SK-N-SH (cell line): ENCODE measurements around the gene FAAP24. TPM values are rescaled to one million over a fixed set of nuclear protein-coding genes. Genes with fewer than 3 reads are reported as not detected.

Experiments
- CTCF ChIA-PET: fragments of 300-600, 350-600 bp; formaldehyde crosslinking; extraction: SDS; loops from one replicate; lab custom pipeline; 2021; lab: Yijun Ruan, JAX
- POLR2A ChIA-PET: fragments of 350-600 bp; sonication (Branson Sonifier 250); formaldehyde crosslinking; extraction: SDS; loops from one replicate; lab custom pipeline; 2020; ENCODE audit warnings: antibody characterized with exemption, inconsistent platforms; lab: Yijun Ruan, JAX
- DNase-seq: peaks from one replicate; pipeline ENCODE4 v3.0.0; 2012
- H2AFZ ChIP-seq: fragments of 200-600 bp; sonication (generic); 2 replicates; pipeline ENCODE4 v1.8.1; 2016; ENCODE audit warnings: antibody characterized with exemption, mild to moderate bottlenecking, low read depth
- H3F3A ChIP-seq: fragments of 200-600 bp; sonication (generic); replicated peaks from 2 replicates; pipeline ENCODE3; 2016; ENCODE audit warnings: antibody characterized with exemption, mild to moderate bottlenecking; ENCODE audit not compliant: insufficient read depth
- H3K27ac ChIP-seq, 2 experiments: fragments of 200-500 bp in 1 of 2; fragments of 200-600 bp in 1 of 2; sonication (Bioruptor generic) in 1 of 2; sonication (generic), shearing (Covaris generic) in 1 of 2; 2 replicates each; pipeline versions ENCODE4 v1.5.1 to v1.6.1; 2014 to 2016; ENCODE audit warnings: low read depth in 2 of 2, inconsistent platforms in 1 of 2, low read length in 1 of 2, mild to moderate bottlenecking in 1 of 2, mixed read lengths in 1 of 2
- H3K27me3 ChIP-seq: fragments of 200-600 bp; sonication (generic), shearing (Covaris generic); 2 replicates; pipeline ENCODE4 v1.6.1; 2016; ENCODE audit warnings: mixed run types; ENCODE audit not compliant: insufficient read depth
- H3K36me3 ChIP-seq, 2 experiments: fragments of 200-500 bp in 1 of 2; fragments of 200-600 bp in 1 of 2; sonication (Bioruptor generic) in 1 of 2; sonication (generic) in 1 of 2; replicated peaks in 1 of 2; 2 replicates each; pipeline versions ENCODE3 to v1.5.1; 2014 to 2016; ENCODE audit warnings: low read length in 1 of 2, mild to moderate bottlenecking in 1 of 2; ENCODE audit not compliant: insufficient read depth in 2 of 2, control insufficient read depth in 1 of 2
- H3K4me1 ChIP-seq, 2 experiments: fragments of 200-500 bp in 1 of 2; fragments of 200-600 bp in 1 of 2; sonication (Bioruptor generic) in 1 of 2; sonication (generic), shearing (Covaris generic) in 1 of 2; 2 replicates each; pipeline versions ENCODE4 v1.5.1 to v1.6.1; 2014 to 2016; ENCODE audit warnings: low read depth in 1 of 2, low read length in 1 of 2, mixed run types in 1 of 2; ENCODE audit not compliant: insufficient read depth in 2 of 2, control insufficient read depth in 1 of 2
- H3K4me2 ChIP-seq: fragments of 200-600 bp; sonication (generic), shearing (Covaris generic); 2 replicates; pipeline ENCODE4 v1.6.1; 2017; ENCODE audit warnings: mixed run types
- H3K4me3 ChIP-seq, 2 experiments: fragments of 200-500 bp in 1 of 2; fragments of 200-600 bp in 1 of 2; sonication (Bioruptor generic) in 1 of 2; sonication (generic), shearing (Covaris generic) in 1 of 2; 2 replicates each; pipeline versions ENCODE4 v1.5.1 to v1.8.1; 2014 to 2016; ENCODE audit warnings: low read depth in 2 of 2, inconsistent platforms in 1 of 2, low read length in 1 of 2, mild to moderate bottlenecking in 1 of 2, mixed read lengths in 1 of 2, moderate library complexity in 1 of 2
- H3K79me2 ChIP-seq: fragments of 200-600 bp; sonication (generic); 2 replicates; pipeline ENCODE4 v1.8.1; 2017; ENCODE audit warnings: mild to moderate bottlenecking; ENCODE audit not compliant: insufficient read depth
- H3K9ac ChIP-seq: fragments of 200-600 bp; sonication (generic); 2 replicates; pipeline ENCODE4 v1.6.1; 2017; ENCODE audit warnings: mixed run types
- H3K9me2 ChIP-seq: fragments of 200-600 bp; sonication (generic); 2 replicates; pipeline ENCODE4 v1.6.1; 2017; ENCODE audit warnings: mixed run types
- H3K9me3 ChIP-seq: fragments of 200-600 bp; sonication (generic); 2 replicates; pipeline ENCODE4 v1.6.1; 2017; ENCODE audit warnings: mixed run types, mild to moderate bottlenecking, moderate library complexity
- H4K20me1 ChIP-seq: fragments of 200-600 bp; sonication (generic); 2 replicates; pipeline ENCODE4 v1.6.1; 2017; ENCODE audit warnings: mild to moderate bottlenecking, mixed run types; ENCODE audit not compliant: insufficient read depth
- ELF1 ChIP-seq: IDR thresholded peaks from 2 replicates; pipeline ENCODE4 v1.4.0; 2012
- FOXJ3 ChIP-seq: sonication (generic); formaldehyde crosslinking; IDR thresholded peaks from 2 replicates; pipeline ENCODE4 v1.5.1; 2020; ENCODE audit warnings: mild to moderate bottlenecking, missing genetic modification reagents
- GABPA ChIP-seq: IDR thresholded peaks from 2 replicates; pipeline ENCODE4 v1.4.0; 2012; ENCODE audit warnings: low read depth, mild to moderate bottlenecking
- GATA2 ChIP-seq: sonication (generic); formaldehyde crosslinking; IDR thresholded peaks from 2 replicates; pipeline ENCODE4 v1.5.0; 2020; ENCODE audit warnings: mild to moderate bottlenecking, missing genetic modification reagents
- JUND ChIP-seq: IDR thresholded peaks from 2 replicates; pipeline ENCODE4 v1.4.0; 2012
- MEF2A ChIP-seq: IDR thresholded peaks from 2 replicates; pipeline ENCODE4 v1.4.0; 2012; ENCODE audit warnings: low read depth, borderline replicate concordance
- MXI1 ChIP-seq: IDR thresholded peaks from 2 replicates; pipeline ENCODE4 v1.6.1; 2012; ENCODE audit warnings: mild to moderate bottlenecking, low read depth, low read length, improper control_type of control experiment
- RCOR1 ChIP-seq: fragments of 150-350 bp; IDR thresholded peaks from 2 replicates; pipeline ENCODE4 v1.6.1; 2017; ENCODE audit warnings: antibody characterized with exemption, low read length
- RFX5 ChIP-seq: IDR thresholded peaks from 2 replicates; pipeline ENCODE4 v1.6.1; 2012; ENCODE audit warnings: mild to moderate bottlenecking, improper control_type of control experiment, low read length
- RXRA ChIP-seq: IDR thresholded peaks from 2 replicates; pipeline ENCODE4 v1.4.0; 2012; ENCODE audit warnings: low read depth, mild to moderate bottlenecking, borderline replicate concordance
- SMC3 ChIP-seq: IDR thresholded peaks from 2 replicates; pipeline ENCODE4 v1.6.1; 2012; ENCODE audit warnings: low read depth, low read length, improper control_type of control experiment
- TCF12 ChIP-seq: IDR thresholded peaks from 2 replicates; pipeline ENCODE4 v1.4.0; 2012
- TEAD4 ChIP-seq: IDR thresholded peaks from 2 replicates; pipeline ENCODE4 v1.4.0; 2012; ENCODE audit warnings: mild to moderate bottlenecking, borderline replicate concordance; ENCODE audit not compliant: insufficient read depth
- WGBS: methylation state at CpG from one replicate; pipeline ENCODE4 v1.1.6; 2017; ENCODE audit warnings: low lambda C conversion rate; 5-methylcytosine and 5-hydroxymethylcytosine counted together
- polyA plus RNA-seq, 3 experiments: library from polyadenylated mRNA; depleted of rRNA; stranded (reverse); fragments of >200 nt; gene quantifications; 2 replicates each; pipeline ENCODE4 v1.2.3, GENCODE V29; 2012
- TF ChIP-seq, protein P1 (sequence below): fragments of 200-600 bp; sonication (generic); IDR thresholded peaks from 2 replicates; pipeline ENCODE4 v1.6.1; 2017; ENCODE audit warnings: antibody characterized with exemption, mild to moderate bottlenecking, moderate library complexity
- TF ChIP-seq, protein P2 (sequence below): IDR thresholded peaks from 2 replicates; pipeline ENCODE4; 2012
- TF ChIP-seq, protein P3 (sequence below): IDR thresholded peaks from 2 replicates; pipeline ENCODE4 v1.6.1; 2012; ENCODE audit warnings: mild to moderate bottlenecking, low read depth, low read length, moderate library complexity
- TF ChIP-seq, protein P4 (sequence below): IDR thresholded peaks from 2 replicates; pipeline ENCODE4 v1.4.0; 2012; ENCODE audit warnings: low read depth
- TF ChIP-seq, protein P5 (sequence below): fragments of 150-350 bp; IDR thresholded peaks from 2 replicates; pipeline ENCODE4 v1.6.1; 2017; ENCODE audit warnings: antibody characterized with exemption, low read length, low read depth, borderline replicate concordance
- TF ChIP-seq, protein P6 (sequence below): IDR thresholded peaks from 2 replicates; pipeline ENCODE4 v1.4.0; 2012; ENCODE audit warnings: low read depth, borderline replicate concordance
- TF ChIP-seq, protein P7 (sequence below): IDR thresholded peaks from 2 replicates; pipeline ENCODE4 v1.4.0; 2012; ENCODE audit warnings: low read depth, borderline replicate concordance

FAAP24 gene
- polyA plus RNA-seq, 1 of the 3 experiments (the other 2 are of a cell fraction): 3.3 TPM

DNA sequence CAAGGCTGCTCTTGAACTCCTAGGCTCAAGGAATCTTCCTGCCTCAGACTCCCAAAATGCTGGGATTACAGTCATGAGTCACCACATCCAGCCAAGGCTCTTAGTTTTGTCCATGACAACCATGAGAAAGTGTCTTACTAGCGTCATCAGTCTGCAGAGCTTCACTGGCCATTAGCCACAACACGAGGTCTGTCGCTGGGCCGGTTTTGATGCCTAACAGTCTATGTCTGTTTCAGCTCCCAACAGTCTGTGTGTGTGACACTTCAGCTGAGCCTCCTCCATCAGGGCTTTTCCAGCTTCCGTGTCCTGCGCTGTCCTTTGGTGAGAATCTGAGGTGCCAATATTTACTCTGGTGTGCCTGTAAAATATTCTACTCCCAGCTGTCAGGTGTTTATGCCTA is 47.8 kb upstream of the FAAP24 start:
- H3K27ac ChIP-seq: no peak overlapping the region
- no peak overlapping the region for H3K9ac ChIP-seq
- no peaks in the 10 kb centered on the region for H3K9me2 ChIP-seq
- POLR2A ChIA-PET: no interaction called here
- H3K4me2 ChIP-seq: no peak overlapping the region
- no peaks in the 10 kb centered on the region for H3K4me1 ChIP-seq
- CTCF ChIA-PET: interaction anchor here (1.2 to 1.6 kb wide), 2 partner anchors 9 to 13 kb away, joined by 3 to 4 read pairs; no protein-coding TSS in a partner anchor
- H3K9me3 ChIP-seq: no peaks in the 10 kb centered on the region
- no peak for DNase-seq
- no peaks in the 10 kb centered on the region for H4K20me1 ChIP-seq
- H3K79me2 ChIP-seq: no peaks in the 10 kb centered on the region
- H3K27me3 ChIP-seq: no peaks in the 10 kb centered on the region
- TF ChIP-seq, protein P1, sequence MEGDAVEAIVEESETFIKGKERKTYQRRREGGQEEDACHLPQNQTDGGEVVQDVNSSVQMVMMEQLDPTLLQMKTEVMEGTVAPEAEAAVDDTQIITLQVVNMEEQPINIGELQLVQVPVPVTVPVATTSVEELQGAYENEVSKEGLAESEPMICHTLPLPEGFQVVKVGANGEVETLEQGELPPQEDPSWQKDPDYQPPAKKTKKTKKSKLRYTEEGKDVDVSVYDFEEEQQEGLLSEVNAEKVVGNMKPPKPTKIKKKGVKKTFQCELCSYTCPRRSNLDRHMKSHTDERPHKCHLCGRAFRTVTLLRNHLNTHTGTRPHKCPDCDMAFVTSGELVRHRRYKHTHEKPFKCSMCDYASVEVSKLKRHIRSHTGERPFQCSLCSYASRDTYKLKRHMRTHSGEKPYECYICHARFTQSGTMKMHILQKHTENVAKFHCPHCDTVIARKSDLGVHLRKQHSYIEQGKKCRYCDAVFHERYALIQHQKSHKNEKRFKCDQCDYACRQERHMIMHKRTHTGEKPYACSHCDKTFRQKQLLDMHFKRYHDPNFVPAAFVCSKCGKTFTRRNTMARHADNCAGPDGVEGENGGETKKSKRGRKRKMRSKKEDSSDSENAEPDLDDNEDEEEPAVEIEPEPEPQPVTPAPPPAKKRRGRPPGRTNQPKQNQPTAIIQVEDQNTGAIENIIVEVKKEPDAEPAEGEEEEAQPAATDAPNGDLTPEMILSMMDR: no peak
- TF ChIP-seq GABPA (no peak), RFX5 (no peak), ELF1 (no peak), FOXJ3 (no peak), MEF2A (no peak), TCF12 (no peak), RXRA (no peak), JUND (no peak), SMC3 (no peak), GATA2 (CRISPR knock-in tag) (no peak), TEAD4 (no peak), MXI1 (no peak), RCOR1 (no peak)
- TF ChIP-seq, protein P2, sequence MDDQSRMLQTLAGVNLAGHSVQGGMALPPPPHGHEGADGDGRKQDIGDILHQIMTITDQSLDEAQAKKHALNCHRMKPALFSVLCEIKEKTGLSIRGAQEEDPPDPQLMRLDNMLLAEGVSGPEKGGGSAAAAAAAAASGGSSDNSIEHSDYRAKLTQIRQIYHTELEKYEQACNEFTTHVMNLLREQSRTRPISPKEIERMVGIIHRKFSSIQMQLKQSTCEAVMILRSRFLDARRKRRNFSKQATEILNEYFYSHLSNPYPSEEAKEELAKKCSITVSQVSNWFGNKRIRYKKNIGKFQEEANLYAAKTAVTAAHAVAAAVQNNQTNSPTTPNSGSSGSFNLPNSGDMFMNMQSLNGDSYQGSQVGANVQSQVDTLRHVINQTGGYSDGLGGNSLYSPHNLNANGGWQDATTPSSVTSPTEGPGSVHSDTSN: no peak
- TF ChIP-seq, protein P3, sequence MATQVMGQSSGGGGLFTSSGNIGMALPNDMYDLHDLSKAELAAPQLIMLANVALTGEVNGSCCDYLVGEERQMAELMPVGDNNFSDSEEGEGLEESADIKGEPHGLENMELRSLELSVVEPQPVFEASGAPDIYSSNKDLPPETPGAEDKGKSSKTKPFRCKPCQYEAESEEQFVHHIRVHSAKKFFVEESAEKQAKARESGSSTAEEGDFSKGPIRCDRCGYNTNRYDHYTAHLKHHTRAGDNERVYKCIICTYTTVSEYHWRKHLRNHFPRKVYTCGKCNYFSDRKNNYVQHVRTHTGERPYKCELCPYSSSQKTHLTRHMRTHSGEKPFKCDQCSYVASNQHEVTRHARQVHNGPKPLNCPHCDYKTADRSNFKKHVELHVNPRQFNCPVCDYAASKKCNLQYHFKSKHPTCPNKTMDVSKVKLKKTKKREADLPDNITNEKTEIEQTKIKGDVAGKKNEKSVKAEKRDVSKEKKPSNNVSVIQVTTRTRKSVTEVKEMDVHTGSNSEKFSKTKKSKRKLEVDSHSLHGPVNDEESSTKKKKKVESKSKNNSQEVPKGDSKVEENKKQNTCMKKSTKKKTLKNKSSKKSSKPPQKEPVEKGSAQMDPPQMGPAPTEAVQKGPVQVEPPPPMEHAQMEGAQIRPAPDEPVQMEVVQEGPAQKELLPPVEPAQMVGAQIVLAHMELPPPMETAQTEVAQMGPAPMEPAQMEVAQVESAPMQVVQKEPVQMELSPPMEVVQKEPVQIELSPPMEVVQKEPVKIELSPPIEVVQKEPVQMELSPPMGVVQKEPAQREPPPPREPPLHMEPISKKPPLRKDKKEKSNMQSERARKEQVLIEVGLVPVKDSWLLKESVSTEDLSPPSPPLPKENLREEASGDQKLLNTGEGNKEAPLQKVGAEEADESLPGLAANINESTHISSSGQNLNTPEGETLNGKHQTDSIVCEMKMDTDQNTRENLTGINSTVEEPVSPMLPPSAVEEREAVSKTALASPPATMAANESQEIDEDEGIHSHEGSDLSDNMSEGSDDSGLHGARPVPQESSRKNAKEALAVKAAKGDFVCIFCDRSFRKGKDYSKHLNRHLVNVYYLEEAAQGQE: no peak
- TF ChIP-seq, protein P4, sequence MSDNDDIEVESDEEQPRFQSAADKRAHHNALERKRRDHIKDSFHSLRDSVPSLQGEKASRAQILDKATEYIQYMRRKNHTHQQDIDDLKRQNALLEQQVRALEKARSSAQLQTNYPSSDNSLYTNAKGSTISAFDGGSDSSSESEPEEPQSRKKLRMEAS: no peak
- TF ChIP-seq, protein P5, sequence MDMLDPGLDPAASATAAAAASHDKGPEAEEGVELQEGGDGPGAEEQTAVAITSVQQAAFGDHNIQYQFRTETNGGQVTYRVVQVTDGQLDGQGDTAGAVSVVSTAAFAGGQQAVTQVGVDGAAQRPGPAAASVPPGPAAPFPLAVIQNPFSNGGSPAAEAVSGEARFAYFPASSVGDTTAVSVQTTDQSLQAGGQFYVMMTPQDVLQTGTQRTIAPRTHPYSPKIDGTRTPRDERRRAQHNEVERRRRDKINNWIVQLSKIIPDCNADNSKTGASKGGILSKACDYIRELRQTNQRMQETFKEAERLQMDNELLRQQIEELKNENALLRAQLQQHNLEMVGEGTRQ: no peak
- TF ChIP-seq, protein P6, sequence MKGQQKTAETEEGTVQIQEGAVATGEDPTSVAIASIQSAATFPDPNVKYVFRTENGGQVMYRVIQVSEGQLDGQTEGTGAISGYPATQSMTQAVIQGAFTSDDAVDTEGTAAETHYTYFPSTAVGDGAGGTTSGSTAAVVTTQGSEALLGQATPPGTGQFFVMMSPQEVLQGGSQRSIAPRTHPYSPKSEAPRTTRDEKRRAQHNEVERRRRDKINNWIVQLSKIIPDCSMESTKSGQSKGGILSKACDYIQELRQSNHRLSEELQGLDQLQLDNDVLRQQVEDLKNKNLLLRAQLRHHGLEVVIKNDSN: no peak
- TF ChIP-seq, protein P7, sequence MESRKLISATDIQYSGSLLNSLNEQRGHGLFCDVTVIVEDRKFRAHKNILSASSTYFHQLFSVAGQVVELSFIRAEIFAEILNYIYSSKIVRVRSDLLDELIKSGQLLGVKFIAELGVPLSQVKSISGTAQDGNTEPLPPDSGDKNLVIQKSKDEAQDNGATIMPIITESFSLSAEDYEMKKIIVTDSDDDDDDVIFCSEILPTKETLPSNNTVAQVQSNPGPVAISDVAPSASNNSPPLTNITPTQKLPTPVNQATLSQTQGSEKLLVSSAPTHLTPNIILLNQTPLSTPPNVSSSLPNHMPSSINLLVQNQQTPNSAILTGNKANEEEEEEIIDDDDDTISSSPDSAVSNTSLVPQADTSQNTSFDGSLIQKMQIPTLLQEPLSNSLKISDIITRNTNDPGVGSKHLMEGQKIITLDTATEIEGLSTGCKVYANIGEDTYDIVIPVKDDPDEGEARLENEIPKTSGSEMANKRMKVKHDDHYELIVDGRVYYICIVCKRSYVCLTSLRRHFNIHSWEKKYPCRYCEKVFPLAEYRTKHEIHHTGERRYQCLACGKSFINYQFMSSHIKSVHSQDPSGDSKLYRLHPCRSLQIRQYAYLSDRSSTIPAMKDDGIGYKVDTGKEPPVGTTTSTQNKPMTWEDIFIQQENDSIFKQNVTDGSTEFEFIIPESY: no peak
- TF ChIP-seq, all 33 proteins: peak for 0
- peaks cover 2% of the 10 kb centered on the region for H3F3A ChIP-seq
- H3K36me3 ChIP-seq: peaks cover 31 to 37% of the 10 kb centered on the region in 2 experiments
- no peak overlapping the region for H2AFZ ChIP-seq
- no peak overlapping the region for H3K4me3 ChIP-seq
- 93% methylated on average over 6 of the region's 6 CpGs for WGBS
